Suppressor macrophage treated with lipopolysaccharide for 1 hour (primary cell): ENCODE data around the gene NR2F6.

Source experiments
- DNase-seq, 3 donors: peaks; one replicate each; pipeline ENCODE4 v3.0.0-alpha.2; 2020 to 2022

Gene NR2F6

DNA sequence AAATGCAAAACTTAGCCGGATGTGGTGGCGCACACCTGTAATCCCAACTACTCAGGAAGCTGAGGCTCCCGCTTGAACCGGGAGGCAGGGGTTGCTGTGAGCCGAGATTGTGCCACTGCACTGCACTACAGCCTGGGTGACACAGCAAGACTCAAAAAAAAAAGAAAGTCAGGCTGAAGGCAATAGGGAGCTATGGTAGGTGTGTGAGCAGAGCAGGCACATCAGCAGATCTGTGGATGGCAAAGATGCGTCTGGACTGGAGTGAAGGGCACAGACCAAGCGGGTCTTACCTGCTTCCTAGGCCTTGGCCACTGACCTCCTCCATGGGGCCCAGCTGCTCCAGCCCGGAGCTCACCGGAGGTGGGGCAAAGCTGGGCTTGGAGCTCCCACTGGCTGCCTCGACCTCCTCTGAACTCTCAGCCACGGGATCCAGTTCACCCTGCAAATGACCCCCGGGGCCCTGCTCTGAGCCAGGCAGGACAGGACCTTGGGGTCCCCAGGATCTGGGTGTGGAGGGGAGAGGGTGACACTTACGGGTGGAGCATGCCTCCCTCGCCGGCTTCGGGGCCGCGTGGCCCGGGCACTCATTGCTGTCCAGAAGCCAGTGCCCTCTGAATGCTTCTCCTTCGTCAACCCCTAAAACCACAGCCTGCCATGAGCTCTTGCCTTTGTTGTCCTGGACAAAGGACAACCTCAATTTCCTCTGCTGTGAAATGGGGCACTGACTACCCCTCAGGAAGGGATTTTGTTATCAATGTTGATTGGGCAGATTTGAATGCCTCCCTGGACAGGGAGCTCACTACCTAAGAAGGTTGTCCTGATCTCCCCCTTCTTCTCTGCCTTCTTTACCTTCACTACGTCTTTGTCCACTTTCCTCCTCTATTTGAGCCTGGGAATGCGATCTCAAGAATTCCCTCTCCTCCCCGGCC, 18.3 kb upstream of the NR2F6 start:
- no peak for DNase-seq

- DNase-seq = no peak
These were observed 16.8 kb upstream of the NR2F6 start for GRCh38 chr19:17262557-17262956.

- peak; percentile 80 to 92 (median 91) for DNase-seq
These were observed 15.2 kb upstream of the NR2F6 start for GRCh38 chr19:17260842-17261325.

DNA sequence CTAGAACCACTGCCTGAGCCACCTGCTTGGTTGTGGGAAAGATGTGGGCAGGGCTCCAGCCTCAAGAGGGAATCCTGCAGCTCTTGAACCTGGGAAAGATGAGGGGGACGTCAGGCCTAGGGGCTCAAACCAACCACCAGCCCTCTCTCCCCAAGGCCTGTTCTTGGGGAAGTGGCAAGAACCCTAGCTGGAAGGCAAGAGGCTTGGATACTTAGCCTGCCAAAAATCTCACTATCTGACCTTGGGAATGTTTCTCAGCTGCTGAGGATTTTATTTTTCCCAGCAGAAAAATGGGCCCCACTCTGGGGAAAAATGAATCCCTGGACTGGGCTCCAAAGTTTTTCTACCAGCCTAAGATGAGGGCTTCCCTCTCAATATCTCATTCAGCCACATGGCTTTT, 14.2 kb upstream of the NR2F6 start:
- no peak for DNase-seq

GRCh38 chr19:17259118-17259780, 13.5 kb upstream of the NR2F6 start:
- DNase-seq = no peak

GRCh38 chr19:17256130-17256529, 10.4 kb upstream of the NR2F6 start:
- DNase-seq = no peak

DNA sequence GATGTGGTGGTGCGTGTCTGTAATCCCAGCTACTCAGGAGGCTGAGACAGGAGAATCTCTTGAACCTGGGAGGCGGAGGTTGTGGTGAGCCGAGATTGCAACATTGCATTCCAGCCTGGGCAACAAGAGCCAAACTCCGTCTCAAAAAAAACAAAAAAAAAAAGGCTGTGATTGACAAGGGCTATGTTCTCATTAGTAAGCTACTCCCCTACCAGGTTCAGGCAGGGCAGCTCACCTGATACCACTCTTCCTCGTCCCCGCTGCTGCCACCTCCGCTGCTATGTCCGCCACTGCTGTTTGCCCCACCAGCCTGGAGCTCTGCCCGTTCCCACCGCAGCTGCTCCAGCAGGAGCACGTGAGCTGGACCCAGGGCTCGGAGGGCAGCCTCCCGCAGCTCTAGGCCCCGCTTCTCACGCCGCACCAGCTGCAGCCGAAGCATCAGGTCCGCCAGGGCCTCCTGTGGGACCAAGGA, 9.5 kb upstream of the NR2F6 start:
- DNase-seq = no peak

GRCh38 chr19:17254636-17255035, 8.9 kb upstream of the NR2F6 start:
- no peak for DNase-seq

GRCh38 chr19:17249887-17250548, 4.3 kb upstream of the NR2F6 start:
- DNase-seq = no peak

GRCh38 chr19:17248011-17248776, 2.5 kb upstream of the NR2F6 start:
- DNase-seq = no peak

DNA sequence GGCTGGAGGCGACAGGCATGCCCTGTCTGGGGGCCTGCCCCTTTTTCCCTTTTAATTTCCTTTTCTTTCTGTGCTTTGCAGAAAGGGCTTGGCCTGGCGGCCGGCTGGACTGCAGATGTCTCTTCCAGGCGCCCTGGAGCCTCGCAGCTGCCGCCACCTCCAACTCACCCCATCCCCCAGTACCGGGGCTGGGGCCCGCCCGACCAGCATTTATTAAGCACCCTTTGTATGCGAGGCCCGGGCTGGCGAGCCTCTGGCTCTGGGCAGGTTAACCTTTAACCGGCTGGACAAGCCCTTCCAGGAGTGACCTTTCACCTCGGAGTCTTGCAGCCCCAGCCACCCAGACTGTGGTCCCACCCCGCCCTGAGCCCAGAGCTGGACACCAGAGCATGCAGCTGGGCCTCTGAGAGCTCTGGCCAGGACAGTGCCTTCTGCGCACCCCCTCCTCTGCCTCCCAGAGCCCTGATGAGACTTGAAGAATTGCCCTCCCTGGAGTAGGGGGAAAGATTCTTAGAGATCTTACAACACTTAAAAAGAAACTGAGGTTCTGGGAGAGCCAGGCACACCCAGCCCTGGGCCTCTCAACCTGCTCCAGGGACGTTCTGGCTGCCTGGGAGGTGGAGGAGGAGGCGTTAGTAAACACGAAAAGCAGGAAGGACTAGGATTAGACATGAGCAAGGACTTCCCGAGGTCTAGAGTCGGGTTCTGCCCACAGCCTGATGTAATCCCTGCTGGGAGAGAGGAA, 1.1 kb upstream of the NR2F6 start:
- DNase-seq = peak; percentile 60 to 69 (median 63)

- peak in 2 of 3 donors; percentile 33 to 59 for DNase-seq
These were observed 843 bp downstream of the NR2F6 start for GRCh38 chr19:17244618-17245534.

GRCh38 chr19:17243830-17244617, 1.7 kb downstream of the NR2F6 start:
- peak in 1 of 3 donors; percentile 15 for DNase-seq

- no peak for DNase-seq
These were observed 2.4 kb downstream of the NR2F6 start for GRCh38 chr19:17243211-17243829.

DNA sequence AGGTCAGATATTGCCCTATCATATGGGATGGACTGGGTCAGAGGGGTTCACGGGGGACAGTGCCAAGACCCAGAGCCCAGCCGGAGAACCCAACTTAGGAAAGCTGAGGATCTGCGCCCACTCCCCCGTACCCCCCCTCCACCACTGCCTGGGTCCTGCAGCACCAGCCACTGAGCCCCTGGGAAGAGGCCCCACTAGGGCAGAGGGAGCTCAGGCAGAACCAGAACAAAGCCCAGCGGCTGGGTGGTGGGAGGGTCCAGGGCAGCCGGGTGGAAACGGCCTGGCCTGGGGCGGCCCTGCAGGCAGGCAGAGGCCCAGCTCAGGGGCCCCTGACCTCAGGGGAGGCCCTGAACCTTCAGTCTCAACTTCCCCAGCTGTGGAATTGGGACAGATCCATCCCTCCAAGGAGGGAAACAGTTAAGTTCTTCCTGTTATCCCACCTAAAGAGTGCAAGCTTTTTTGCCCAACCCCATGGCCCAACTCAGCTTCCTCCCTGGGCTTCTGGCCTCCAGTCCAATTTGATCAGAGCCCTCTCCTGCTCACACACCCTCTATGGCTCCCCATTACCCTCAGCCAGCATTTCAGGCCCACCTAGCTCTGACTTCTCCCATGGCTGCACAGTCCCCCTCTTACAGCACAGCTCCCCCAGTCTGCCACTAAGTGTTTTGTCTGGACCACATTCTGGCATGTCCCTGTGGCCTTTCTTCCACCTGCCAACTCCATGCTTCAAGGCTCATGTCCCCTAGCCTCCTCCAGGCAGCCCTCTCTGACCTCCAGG, 3.1 kb downstream of the NR2F6 start:
- DNase-seq = no peak

DNA sequence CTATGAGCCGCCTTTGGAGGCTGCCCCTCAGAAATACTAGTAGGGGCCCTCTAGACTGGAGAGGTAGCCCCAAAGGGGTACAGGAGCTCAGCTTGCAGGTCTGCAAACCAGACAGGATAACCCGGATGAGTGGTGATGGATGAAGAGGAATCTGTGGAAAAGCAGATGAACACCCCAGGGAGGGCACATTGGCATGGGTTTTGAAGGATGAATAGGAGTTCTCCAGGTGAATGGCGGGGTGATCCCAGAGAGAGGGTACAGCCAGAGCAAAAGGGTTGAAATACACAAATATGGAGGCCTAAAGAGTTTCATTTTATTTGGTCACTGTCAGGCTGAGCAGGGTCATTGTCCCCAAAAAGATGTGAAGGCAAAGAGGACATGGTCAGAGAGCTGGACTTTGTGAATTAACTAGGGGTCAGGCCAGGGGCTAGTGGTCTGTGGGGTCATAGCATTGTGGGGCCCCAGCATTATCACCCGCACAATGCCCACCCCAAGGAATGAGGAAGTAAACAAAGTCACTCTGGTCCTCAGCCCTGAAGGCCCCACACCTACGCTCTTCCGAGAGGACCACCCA, 4.8 kb downstream of the NR2F6 start:
- DNase-seq = no peak

DNA sequence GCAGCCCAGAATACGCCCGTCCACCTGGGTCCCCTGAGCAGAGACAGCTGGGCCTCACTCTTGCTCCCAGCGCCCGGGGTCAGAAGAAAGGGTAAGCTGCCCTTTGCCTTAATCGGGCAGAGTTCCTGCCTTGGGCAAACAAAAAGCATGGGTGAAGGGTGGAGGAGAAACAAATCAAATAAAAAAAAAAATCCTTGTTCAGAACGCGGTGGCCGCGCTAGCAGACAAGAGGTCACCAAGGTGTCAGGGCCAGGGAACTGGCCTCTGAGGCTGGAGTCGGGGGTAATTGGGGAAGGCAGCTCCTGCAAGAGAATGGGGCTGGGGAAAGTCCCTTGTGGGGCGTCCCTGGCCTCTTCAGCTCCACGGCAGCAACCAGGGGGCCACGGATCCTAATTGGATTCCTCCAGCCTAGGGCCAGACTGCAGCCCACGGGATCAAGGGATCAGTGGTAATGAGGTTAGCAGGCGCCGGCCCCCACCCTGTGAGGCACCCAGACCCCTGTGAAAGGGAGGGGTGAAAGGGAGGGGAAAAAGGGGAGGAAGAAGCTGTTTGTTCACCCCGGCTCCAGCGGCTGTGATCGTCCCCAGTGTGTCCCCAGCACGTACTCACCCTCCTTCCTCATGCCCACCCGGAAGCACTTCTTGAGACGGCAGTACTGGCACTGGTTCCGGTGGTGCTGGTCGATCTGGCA, 5.5 kb downstream of the NR2F6 start:
- no peak for DNase-seq
